GM18502 (cell line): Measurements from ENCODE around the gene HHIPL1.
A peak's percentile ranks its signal among the peaks of the same experiment; 100 is the strongest.

Experiments
- ATAC-seq: cut with Tn5 transposase; IDR thresholded peaks from one replicate; pipeline ENCODE4 v1.9.1; 2021; ENCODE audit warnings: mild to moderate bottlenecking; ENCODE audit not compliant: unreplicated experiment, poor library complexity

The HHIPL1 gene

GRCh38 chr14:99672506-99673304, 27.8 kb downstream of the HHIPL1 start:
- peak; percentile 77 for ATAC-seq

GRCh38 chr14:99673305-99674063, 28.6 kb downstream of the HHIPL1 start:
- no peak for ATAC-seq

DNA sequence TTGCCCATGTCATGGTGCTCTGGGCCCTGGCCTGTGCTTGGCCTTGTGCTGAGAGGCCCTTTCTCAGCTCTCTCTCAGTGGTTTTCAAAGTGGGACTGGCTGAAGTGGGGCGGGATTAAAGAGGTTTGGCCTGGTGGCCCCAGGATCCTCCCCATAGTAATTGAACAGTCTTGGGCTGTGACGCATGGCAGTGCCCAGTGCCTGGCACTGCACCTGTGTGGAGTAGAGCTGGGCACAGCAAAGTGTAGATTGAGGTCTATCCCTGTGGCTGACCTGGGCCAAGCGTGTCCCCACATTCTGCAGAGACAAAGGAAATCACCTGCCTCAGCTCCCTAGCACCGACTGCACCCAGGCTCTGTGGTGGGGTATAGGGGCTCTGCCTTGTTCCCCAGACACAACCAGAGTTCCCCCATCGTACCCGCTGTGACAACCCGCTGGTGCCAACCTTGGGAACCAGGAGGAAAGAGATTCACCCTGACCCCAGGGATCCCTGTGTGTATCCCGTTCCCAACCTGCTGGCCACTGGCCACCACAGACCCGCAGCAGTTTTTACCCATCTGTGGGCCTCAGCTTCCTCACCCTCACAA, 29.2 kb downstream of the HHIPL1 start:
- ATAC-seq = no peak

- ATAC-seq = no peak
Observed at GRCh38 chr14:99674776-99675381, 29.9 kb downstream of the HHIPL1 start.

DNA sequence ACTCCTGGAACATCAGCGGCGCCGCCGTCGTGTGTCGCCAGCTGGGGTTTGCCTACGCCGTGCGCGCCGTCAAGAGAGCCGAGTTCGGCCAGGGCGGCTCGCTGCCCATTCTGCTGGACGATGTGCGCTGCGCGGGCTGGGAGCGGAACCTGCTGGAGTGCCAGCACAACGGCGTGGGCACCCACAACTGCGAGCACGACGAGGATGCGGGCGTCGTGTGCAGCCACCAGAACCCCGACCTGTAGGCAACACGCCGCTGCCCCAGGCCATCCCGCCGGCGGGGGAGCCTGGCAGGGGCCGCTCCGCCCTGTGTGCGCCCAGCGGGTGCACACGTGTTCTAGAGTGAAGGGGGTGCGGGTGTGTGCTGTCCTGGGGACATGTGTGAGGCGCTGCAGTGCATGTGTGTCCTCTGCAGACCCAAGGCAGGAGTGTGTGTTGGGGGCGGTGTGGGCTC, 30.5 kb downstream of the HHIPL1 start:
- ATAC-seq = no peak

- ATAC-seq = no peak
Observed at GRCh38 chr14:99675951-99676350, 31.0 kb downstream of the HHIPL1 start.

DNA sequence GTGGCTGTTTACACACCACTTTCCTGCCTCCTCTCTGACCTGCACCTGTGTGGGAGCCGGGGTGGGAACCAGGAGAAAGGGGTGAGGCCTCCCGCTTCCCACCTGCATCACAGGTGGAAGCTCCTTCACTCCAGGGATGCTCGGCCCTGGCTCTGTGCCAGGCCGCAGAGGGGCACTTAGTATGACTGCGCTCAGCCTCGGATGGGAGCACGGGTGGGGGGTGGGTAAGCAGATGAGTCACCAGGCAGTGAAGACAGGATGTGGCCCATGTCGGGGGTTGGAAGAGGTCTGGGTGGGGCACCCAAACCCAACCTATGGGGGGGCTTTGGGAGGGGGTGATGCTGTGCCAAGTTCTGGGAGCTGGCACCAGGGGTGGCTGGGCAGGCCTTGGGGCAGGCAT, 31.7 kb downstream of the HHIPL1 start:
- ATAC-seq = no peak

DNA sequence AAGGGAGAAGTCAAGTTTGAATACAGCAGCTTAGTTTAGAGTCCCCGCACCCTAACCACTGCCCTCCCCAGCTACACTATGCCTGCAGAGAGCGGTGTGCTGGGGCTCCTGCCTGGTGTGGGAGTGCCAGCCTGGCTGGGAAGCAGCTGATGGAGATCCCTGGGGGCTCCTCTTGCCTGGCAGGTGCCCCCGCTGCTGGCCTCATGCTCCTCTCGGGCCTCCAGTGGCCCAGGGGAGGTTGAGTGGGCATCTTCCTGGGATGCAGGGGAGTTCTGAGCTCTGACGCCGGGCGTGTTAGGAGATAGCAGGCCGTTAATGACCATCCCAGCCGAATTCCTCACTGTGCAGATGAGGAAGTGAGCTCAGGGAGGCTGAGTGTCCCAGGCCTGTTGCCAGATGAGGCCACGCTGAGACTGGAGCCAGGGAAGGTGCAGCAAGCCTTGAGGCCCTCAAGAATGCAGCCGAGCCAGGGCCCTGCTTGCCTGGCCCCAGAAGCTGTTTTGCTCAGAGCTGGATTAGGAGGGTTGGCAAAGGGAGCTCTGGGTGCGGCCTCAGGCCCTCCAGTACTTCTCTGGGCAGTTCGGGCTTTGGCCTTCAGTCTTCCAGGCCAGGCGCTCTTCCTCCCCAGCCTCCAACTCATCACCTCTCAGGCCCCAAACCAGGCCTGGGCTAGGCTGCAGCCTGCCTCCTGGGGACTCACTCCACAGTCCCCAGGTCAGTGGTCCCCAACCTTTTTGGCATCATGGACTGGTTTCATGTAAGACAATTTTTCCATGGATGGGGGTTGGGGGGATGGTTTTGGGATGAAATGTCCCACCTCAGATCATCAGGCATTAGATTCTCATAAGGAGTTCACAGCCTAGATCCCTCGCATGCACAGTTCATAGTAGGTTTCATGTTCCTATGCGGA, 32.6 kb downstream of the HHIPL1 start:
- no peak for ATAC-seq

DNA sequence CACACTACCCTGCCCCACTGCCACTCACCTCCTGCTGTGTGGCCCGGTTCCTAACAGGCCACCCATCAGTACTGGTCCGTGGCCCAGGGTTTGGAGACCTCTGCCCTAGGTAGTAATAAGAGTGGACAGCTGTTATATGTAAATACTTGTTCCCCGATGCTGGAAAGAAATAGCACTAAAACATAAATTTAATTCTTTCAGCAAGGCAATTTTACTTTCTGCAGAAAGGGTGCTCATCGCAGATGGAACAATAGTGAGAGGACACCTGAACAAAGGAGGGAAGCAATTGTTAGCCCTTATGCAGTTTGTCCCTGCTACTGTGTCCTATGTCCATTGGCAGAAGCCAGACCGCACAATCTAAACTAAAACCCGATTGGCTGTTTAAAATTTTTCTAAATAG, 33.3 kb downstream of the HHIPL1 start:
- ATAC-seq = no peak

GRCh38 chr14:99679111-99679510, 34.2 kb downstream of the HHIPL1 start:
- ATAC-seq = no peak

GRCh38 chr14:99679543-99679942, 34.6 kb downstream of the HHIPL1 start:
- ATAC-seq = no peak

DNA sequence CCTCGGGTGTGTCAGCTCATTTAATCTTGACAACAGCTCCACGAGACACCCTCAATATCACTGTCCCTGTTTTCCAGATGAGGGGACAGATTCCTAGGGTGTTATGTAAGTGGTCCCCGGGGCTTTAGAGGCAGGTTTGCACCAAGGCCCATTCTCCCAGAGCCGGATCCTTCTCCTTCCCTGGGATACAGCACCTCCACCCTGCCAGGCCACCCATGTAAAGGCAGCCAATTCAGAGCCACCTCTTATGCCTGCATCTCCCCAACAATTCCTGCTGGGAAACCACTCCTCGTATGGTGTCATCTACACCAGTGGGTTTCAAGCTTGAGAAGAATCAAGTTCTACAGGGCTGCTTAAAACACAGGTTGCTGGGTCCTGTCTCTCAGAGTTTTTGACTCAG, 35.1 kb downstream of the HHIPL1 start:
- no peak for ATAC-seq

DNA sequence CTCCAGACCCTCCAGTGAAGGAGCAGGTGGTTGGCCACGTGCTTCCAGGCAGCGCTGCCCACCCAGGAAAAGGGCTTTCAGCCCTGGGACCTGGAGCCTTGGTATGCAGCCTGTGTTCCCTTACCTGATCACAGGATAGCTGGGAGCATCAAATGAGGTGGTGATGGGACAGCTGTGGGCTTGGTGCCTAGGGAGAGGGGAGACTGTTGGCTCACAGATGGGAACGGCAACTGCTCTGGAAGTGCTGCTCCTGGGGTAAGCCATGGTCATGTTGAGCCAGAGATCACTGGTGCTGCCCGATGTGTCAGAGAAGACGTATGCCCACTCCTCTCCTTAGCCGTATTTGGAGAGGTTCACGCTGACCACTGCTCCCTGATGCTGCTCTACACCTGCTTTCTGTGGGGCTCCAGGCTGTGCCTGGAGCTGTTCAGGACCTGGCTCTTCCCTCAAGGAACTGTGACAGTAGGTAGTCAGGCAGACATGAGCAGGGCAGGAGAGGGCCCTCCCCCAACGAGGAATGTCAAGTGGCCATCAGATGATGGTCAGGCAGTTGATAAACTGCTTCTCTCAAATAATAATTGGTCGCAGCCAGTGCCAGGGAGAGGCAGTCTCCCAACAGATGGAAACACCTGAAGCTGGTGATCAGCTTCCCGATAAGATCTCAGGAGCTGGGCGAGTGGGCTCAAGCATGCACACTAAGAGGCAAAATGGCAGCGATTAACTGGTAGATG, 36.3 kb downstream of the HHIPL1 start:
- ATAC-seq = no peak

DNA sequence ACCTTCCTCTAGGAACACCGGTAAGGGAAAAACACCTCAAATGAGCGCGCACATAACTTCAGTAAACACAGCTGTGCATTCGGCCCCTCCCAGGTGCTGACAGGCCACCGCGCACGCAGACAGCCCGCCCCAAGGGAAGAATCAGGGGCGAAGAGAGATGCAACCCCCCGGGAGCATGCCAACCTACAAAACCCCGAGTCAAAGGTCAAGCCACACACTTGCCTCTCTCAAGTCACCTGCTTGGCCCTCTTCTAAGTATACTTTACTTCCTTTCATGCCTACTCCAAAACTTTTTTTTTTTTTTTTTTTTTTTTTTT, 36.9 kb downstream of the HHIPL1 start:
- no peak for ATAC-seq

DNA sequence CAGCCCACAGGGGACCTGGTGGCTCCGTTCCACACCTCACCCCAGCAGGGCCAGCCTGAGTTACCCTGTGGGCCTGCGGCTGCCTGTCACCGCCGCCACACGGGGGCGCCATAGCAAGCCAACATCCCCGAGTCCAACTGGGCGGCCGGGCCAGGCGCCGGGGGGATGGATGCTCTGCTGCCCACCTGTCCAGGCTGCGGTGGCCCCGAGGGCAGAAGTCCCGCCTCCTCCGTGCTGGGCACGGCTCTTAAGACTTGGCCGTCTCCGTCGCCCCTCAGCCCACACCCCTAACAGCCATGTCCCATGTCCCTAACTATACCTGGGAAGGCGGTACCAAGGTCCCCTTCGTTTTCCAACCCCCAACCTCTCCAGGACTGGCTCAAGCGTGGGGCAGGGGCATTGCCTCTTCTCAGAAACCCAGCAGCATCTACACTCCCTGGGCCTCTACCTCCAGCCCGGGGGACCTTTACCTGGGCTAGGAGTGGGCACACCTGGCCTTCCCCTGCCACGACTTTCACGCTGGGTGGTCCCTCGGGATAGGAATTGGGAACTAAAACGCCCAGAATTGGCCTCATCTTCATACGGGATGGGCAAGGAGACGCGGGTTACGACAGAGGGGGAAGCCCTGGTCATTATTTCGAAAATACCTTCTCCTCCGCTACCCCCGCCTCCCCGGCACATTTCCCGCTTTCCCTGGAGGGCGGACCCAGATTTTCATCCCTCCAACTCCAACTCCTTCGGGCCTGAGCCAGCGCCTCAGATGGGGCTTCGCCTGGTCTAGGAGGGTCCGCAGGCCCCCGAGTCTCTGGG, 38.1 kb downstream of the HHIPL1 start:
- ATAC-seq = peak; percentile 38

DNA sequence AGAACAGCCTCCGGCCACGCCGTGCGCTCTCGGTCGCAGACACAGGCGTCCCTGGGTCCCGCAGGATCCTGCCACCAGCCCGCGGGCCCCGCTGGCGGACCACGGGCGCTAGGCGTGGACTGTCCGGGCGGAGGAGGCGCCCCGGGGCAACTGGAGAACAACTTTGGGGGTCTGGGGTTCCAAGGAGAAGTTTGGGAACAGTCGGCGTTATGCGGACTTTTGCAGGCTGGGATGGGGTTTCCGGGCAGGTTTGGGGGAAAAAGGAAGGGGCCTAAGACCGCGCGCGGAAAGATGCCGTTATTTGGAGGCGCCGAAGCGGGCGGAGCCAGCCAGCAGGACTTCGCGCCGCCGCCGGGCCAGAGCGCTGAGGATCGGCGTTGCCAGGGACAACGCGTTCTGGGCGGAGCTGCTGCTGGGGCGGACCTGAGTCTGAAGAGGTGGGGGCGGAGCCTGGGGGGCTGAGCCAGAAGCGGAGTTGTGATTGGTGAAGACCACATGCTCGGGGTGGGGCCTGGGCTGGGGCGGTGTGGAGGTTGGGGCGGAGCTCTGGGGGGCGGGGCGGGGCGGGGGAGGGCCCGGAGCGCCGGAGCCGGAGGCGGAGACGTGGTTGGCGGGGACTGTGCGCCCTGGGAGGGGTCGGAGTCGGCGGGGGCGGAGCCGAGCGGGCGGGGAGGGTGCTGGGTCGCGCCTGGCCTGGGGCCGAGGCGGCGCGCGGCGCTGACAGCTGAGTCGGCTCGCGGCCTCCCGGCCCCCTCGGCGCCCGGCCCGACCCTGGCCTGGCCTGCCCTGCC, 38.9 kb downstream of the HHIPL1 start, which contains the start of gene CYP46A1:
Gene CYP46A1, plus strand, starts transcription at position 680 of the 791 bp plus-strand sequence. CDS start 120 bp downstream, outside the sequence.
- ATAC-seq = peak; percentile 95

DNA sequence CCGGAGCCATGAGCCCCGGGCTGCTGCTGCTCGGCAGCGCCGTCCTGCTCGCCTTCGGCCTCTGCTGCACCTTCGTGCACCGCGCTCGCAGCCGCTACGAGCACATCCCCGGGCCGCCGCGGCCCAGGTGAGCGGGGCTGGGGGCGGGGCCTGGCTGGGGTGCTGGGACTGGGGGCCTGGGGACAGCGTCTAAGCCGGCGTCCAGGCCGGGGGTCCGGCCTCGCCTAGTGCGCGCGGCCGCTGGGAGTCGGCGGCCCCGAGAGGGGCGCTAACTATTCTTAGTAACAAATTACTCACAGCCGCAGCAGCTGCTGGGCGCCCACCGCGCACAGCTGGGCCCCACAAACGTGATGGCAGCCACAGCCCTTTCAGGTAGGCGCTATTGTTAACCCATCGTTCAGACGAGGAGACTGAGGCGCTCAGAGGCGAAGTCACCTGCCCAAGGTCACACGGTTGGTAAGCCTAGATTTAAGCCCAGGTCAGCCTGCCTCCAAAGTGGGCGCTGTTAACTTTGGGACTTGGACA, 39.5 kb downstream of the HHIPL1 start:
- peak; percentile 39 for ATAC-seq
